ENCODE results near the gene TRAF3IP1. TPM values are rescaled to one million over a fixed set of nuclear protein-coding genes. Genes with fewer than 3 reads are reported as not detected.
"Not testable (repeated sequence)": the region's sequence is repeated elsewhere in the genome, so short reads cannot be mapped to it uniquely, and the experiment has no call there.

Gene TRAF3IP1
- total and polyA plus RNA-seq, 12 donors = 4.0 to 20.4 (median 10.4) TPM

DNA sequence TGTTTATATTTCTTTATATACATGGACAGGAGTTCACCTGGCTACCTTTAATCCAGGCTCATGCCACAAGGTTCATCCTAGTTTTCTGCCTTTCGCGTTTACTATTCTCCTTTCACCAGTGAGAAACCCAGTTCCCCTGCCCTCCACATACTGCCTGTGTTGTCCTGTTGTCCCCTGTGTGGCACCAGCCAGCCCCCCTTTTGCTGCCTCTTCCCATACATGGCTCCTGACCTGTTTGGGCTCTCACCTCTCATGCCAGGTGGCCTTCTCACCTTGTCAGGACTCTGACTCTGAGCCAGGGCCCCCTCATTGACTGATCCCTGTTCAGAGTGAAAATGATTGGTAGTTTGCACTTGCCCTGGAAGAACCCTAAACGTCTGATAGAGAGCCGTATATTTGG is 120.0 kb downstream of the TRAF3IP1 start:
- Histone ChIP-seq H3K27ac (peak overlapping the region; percentile 14 to 77 (median 67)), H3K4me3 (no peak overlapping the region), H3K36me3 (peaks cover 0 to 65% (median 16%) of the 10 kb centered on the region in 9 donors), H3K9me3 (no peaks in the 10 kb centered on the region), H3K4me1 (peaks cover 0 to 43% (median 29%) of the 10 kb centered on the region in 9 donors), H3K27me3 (peaks cover 0 to 10% (median 0%) of the 10 kb centered on the region in 7 donors)
- intact Hi-C loops (cut with DNase I) = loop anchor here in 1 of 10 donors (10.0 kb wide), 1 partner anchor 46 kb away; no protein-coding TSS in a partner anchor
- ATAC-seq (no peak), DNase-seq (no peak)
- 71 to 80% methylated on average over 4 of the region's 4 CpGs for WGBS, 2 donors
- TF ChIP-seq, protein P1, sequence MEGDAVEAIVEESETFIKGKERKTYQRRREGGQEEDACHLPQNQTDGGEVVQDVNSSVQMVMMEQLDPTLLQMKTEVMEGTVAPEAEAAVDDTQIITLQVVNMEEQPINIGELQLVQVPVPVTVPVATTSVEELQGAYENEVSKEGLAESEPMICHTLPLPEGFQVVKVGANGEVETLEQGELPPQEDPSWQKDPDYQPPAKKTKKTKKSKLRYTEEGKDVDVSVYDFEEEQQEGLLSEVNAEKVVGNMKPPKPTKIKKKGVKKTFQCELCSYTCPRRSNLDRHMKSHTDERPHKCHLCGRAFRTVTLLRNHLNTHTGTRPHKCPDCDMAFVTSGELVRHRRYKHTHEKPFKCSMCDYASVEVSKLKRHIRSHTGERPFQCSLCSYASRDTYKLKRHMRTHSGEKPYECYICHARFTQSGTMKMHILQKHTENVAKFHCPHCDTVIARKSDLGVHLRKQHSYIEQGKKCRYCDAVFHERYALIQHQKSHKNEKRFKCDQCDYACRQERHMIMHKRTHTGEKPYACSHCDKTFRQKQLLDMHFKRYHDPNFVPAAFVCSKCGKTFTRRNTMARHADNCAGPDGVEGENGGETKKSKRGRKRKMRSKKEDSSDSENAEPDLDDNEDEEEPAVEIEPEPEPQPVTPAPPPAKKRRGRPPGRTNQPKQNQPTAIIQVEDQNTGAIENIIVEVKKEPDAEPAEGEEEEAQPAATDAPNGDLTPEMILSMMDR (IDR thresholded peaks at IDR 0.05) = no peak

GRCh38 chr2:238440767-238441166 is 120.4 kb downstream of the TRAF3IP1 start:
- peaks cover 0 to 12% (median 0%) of the 10 kb centered on the region in 7 donors for H3K27me3 ChIP-seq
- 96% methylated on average over 11 of the region's 11 CpGs for WGBS, 2 donors
- peak overlapping the region in 4 of 10 donors; percentile 64 to 77 (median 68) for H3K27ac ChIP-seq
- TF ChIP-seq, protein P1 (IDR thresholded peaks at IDR 0.05) = no peak
- H3K36me3 ChIP-seq = peaks cover 0 to 65% (median 17%) of the 10 kb centered on the region in 9 donors
- ATAC-seq (peak in 1 of 8 donors; percentile 50), DNase-seq (no peak)
- peaks cover 0 to 43% (median 29%) of the 10 kb centered on the region in 9 donors for H3K4me1 ChIP-seq
- intact Hi-C loops (cut with DNase I) = loop anchor here in 1 of 10 donors (10.0 kb wide), 1 partner anchor 46 kb away; no protein-coding TSS in a partner anchor
- H3K4me3 ChIP-seq = no peak overlapping the region
- H3K9me3 ChIP-seq = no peaks in the 10 kb centered on the region

DNA sequence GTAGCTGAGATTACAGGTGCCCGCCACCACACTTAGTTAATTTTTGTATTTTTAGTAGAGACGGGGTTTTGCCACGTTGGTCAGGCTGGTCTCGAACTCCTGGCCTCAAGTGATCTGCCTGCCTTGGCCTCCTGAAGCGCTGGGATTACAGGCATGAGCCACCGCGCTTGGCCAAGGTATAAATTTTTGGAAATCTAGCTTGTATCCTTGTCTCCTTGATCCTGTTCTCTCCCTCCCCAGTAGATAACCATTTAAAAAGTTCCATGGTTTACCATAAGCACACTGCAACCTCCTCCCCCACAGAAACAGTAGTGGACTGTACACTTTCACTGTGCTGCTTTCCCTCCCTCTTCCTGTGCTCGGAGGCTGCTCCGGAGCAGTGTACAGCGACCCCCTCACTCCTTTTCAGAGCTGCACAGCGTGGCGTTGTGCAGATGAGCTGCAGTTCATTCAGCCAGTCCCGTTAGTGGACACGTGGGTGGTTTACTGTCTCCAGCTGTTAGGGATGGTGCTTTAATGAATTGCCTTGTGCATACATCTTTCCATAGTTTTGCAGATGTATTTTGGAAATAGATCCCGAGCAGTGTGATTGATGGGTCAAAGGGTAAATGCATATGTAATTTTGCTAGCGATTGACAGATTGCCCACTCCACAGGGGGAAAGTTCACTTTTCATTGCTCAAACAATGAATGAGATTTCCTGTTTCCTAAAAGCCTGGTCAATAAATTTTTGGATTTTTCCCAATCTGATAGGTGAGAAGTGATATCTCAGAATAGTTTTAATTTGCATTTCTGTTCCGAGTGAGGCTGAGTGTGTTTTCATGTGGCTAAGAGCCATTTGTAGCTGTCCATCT is 121.2 kb downstream of the TRAF3IP1 start:
- no peak overlapping the region for H3K27ac ChIP-seq
- intact Hi-C loops (cut with DNase I) = loop anchor here in 1 of 10 donors (10.0 kb wide), 1 partner anchor 47 kb away; no protein-coding TSS in a partner anchor
- peaks cover 0 to 43% (median 29%) of the 10 kb centered on the region in 9 donors for H3K4me1 ChIP-seq
- peaks cover 0 to 14% (median 0%) of the 10 kb centered on the region in 7 donors for H3K27me3 ChIP-seq
- peaks cover 0 to 65% (median 21%) of the 10 kb centered on the region in 9 donors for H3K36me3 ChIP-seq
- DNase-seq = no peak
- TF ChIP-seq, protein P1 (IDR thresholded peaks at IDR 0.05) = peak in 1 of 9 donors; percentile 5
- WGBS, 2 donors = 57 to 61% methylated on average over 17 of the region's 17 CpGs
- no peak for ATAC-seq
- H3K4me3 ChIP-seq = no peak overlapping the region
- H3K9me3 ChIP-seq = no peaks in the 10 kb centered on the region

- intact Hi-C loops (cut with DNase I) = loop anchor here in 1 of 10 donors (10.0 kb wide), 1 partner anchor 47 kb away; no protein-coding TSS in a partner anchor
- not testable (repeated sequence) for H3K27ac ChIP-seq, DNase-seq, ATAC-seq, H3K4me3 ChIP-seq, H3K9me3 ChIP-seq
- H3K27me3 ChIP-seq = peaks cover 0 to 14% (median 0%) of the 10 kb centered on the region in 7 donors
- H3K36me3 ChIP-seq = peaks cover 0 to 65% (median 29%) of the 10 kb centered on the region in 9 donors
- 82 to 85% methylated on average over 6 of the region's 6 CpGs for WGBS, 2 donors
- peaks cover 0 to 43% (median 29%) of the 10 kb centered on the region in 9 donors for H3K4me1 ChIP-seq
Observed at GRCh38 chr2:238442257-238442656, 121.9 kb downstream of the TRAF3IP1 start.
